ENCODE data around the gene URB1. TPM values are rescaled to one million over a fixed set of nuclear protein-coding genes. Genes with fewer than 3 reads are reported as not detected.

Gene URB1
- total and polyA plus RNA-seq, 2 of the 8 experiments (the other 6 are each of a cell fraction or from before 2014, with no cell fraction given), result 8.1 to 28.9 TPM

DNA sequence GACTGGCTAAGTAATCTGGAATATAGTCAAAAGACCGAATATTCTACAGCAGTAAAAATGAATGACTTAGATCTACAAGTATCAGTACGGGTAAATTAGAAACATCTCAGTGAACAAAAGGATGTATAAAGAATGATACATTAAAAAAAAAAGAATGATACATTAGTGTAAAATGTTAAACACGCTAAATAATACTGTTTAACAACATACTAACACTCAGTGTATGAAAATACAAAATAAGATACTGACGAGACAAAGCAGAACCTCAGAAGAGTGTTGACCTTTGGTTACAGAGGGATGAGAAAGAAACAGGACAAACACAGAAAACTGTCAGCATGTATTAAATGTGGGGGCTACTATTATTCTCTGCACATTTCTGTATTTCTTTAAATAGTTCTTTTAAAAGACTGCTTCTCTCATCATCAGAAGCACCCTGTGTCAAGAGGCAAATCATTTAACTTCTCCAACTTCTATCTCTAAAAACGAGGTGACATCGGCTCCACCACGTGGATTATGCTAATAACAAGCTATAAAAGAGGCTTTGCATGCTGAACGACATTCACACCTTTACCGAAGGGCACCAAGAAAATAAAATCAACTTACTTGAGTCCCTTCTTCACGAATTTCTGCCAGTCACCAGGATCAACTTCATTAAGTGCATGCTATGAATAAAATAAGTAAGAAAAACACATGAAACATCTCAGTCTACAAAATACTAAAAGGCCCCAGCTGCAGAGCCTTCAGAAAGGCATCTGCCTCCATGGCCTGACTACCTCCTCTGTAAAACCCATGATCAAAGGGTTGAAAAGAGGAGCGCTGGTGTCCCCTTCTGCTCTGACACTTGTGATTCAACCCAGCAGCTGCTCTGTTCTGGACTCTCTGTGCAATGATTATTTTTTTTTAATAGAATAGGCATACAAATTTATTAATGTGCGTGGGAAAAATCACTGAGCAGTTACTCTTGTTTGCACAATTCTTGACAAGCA lies 51.7 kb downstream of the URB1 start (continued):
- TF ChIP-seq, protein P1, sequence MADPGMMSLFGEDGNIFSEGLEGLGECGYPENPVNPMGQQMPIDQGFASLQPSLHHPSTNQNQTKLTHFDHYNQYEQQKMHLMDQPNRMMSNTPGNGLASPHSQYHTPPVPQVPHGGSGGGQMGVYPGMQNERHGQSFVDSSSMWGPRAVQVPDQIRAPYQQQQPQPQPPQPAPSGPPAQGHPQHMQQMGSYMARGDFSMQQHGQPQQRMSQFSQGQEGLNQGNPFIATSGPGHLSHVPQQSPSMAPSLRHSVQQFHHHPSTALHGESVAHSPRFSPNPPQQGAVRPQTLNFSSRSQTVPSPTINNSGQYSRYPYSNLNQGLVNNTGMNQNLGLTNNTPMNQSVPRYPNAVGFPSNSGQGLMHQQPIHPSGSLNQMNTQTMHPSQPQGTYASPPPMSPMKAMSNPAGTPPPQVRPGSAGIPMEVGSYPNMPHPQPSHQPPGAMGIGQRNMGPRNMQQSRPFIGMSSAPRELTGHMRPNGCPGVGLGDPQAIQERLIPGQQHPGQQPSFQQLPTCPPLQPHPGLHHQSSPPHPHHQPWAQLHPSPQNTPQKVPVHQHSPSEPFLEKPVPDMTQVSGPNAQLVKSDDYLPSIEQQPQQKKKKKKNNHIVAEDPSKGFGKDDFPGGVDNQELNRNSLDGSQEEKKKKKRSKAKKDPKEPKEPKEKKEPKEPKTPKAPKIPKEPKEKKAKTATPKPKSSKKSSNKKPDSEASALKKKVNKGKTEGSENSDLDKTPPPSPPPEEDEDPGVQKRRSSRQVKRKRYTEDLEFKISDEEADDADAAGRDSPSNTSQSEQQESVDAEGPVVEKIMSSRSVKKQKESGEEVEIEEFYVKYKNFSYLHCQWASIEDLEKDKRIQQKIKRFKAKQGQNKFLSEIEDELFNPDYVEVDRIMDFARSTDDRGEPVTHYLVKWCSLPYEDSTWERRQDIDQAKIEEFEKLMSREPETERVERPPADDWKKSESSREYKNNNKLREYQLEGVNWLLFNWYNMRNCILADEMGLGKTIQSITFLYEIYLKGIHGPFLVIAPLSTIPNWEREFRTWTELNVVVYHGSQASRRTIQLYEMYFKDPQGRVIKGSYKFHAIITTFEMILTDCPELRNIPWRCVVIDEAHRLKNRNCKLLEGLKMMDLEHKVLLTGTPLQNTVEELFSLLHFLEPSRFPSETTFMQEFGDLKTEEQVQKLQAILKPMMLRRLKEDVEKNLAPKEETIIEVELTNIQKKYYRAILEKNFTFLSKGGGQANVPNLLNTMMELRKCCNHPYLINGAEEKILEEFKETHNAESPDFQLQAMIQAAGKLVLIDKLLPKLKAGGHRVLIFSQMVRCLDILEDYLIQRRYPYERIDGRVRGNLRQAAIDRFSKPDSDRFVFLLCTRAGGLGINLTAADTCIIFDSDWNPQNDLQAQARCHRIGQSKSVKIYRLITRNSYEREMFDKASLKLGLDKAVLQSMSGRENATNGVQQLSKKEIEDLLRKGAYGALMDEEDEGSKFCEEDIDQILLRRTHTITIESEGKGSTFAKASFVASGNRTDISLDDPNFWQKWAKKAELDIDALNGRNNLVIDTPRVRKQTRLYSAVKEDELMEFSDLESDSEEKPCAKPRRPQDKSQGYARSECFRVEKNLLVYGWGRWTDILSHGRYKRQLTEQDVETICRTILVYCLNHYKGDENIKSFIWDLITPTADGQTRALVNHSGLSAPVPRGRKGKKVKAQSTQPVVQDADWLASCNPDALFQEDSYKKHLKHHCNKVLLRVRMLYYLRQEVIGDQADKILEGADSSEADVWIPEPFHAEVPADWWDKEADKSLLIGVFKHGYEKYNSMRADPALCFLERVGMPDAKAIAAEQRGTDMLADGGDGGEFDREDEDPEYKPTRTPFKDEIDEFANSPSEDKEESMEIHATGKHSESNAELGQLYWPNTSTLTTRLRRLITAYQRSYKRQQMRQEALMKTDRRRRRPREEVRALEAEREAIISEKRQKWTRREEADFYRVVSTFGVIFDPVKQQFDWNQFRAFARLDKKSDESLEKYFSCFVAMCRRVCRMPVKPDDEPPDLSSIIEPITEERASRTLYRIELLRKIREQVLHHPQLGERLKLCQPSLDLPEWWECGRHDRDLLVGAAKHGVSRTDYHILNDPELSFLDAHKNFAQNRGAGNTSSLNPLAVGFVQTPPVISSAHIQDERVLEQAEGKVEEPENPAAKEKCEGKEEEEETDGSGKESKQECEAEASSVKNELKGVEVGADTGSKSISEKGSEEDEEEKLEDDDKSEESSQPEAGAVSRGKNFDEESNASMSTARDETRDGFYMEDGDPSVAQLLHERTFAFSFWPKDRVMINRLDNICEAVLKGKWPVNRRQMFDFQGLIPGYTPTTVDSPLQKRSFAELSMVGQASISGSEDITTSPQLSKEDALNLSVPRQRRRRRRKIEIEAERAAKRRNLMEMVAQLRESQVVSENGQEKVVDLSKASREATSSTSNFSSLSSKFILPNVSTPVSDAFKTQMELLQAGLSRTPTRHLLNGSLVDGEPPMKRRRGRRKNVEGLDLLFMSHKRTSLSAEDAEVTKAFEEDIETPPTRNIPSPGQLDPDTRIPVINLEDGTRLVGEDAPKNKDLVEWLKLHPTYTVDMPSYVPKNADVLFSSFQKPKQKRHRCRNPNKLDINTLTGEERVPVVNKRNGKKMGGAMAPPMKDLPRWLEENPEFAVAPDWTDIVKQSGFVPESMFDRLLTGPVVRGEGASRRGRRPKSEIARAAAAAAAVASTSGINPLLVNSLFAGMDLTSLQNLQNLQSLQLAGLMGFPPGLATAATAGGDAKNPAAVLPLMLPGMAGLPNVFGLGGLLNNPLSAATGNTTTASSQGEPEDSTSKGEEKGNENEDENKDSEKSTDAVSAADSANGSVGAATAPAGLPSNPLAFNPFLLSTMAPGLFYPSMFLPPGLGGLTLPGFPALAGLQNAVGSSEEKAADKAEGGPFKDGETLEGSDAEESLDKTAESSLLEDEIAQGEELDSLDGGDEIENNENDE (IDR thresholded peaks at IDR 0.05; ENCODE audit: insufficient replicate concordance, low read length), result no peak
- TF ChIP-seq RBBP5 (IDR thresholded peaks at IDR 0.05; ENCODE audit: borderline replicate concordance, low read depth, low read length), result no peak
- TF ChIP-seq RNF2 (IDR thresholded peaks at IDR 0.05; ENCODE audit: borderline replicate concordance, low read depth, low read length, missing control alignments, poor library complexity, severe bottlenecking), result no peak
- TF ChIP-seq, protein P2, sequence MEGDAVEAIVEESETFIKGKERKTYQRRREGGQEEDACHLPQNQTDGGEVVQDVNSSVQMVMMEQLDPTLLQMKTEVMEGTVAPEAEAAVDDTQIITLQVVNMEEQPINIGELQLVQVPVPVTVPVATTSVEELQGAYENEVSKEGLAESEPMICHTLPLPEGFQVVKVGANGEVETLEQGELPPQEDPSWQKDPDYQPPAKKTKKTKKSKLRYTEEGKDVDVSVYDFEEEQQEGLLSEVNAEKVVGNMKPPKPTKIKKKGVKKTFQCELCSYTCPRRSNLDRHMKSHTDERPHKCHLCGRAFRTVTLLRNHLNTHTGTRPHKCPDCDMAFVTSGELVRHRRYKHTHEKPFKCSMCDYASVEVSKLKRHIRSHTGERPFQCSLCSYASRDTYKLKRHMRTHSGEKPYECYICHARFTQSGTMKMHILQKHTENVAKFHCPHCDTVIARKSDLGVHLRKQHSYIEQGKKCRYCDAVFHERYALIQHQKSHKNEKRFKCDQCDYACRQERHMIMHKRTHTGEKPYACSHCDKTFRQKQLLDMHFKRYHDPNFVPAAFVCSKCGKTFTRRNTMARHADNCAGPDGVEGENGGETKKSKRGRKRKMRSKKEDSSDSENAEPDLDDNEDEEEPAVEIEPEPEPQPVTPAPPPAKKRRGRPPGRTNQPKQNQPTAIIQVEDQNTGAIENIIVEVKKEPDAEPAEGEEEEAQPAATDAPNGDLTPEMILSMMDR (IDR thresholded peaks at IDR 0.05; ENCODE audit: control extremely low read depth in 1 of 3, insufficient read depth in 1 of 3, low read depth in 1 of 3, low read length in 3 of 3), result no peak
- no peak for TF ChIP-seq RXRA (IDR thresholded peaks at IDR 0.05; ENCODE audit: insufficient read depth, low read depth, low read length)
